Transverse colon (tissue), 4 donors: ENCODE measurements around the gene GASK1A. TPM values are rescaled to one million over a fixed set of nuclear protein-coding genes. Genes with fewer than 3 reads are reported as not detected.

ENCODE experiments used
- DNase-seq: peaks from one replicate; pipeline ENCODE4 v3.0.0-alpha.2; 2019
- H3K27ac ChIP-seq, 4 donors: fragments of 200-600 bp; sonication (generic); 2 replicates each; pipeline ENCODE4 v1.5.1; 2016 to 2018; ENCODE audit warnings: inconsistent platforms in 4 of 4
- H3K27me3 ChIP-seq: fragments of 200-600 bp; sonication (generic); 2 replicates; pipeline ENCODE4 v1.5.1; 2017; ENCODE audit warnings: inconsistent platforms
- H3K36me3 ChIP-seq, 4 donors: fragments of 200-600 bp; sonication (generic); 2 replicates each; pipeline ENCODE4 v1.5.1; 2017 to 2019; ENCODE audit warnings: inconsistent platforms in 4 of 4
- H3K4me1 ChIP-seq, 4 donors: fragments of 200-600 bp; sonication (generic); 2 replicates each; pipeline ENCODE4 v1.5.1; 2017 to 2020; ENCODE audit warnings: inconsistent platforms in 4 of 4
- H3K4me3 ChIP-seq, 4 donors: fragments of 200-600 bp; sonication (generic); 1 replicate in 1 of 4; 2 replicates in 3 of 4; pipeline versions ENCODE4 v1.5.1 to v1.6.1; 2017 to 2019; ENCODE audit warnings: inconsistent platforms in 4 of 4
- H3K9me3 ChIP-seq, 2 donors: fragments of 200-600 bp; sonication (generic); 2 replicates each; pipeline ENCODE4 v1.5.1; 2017 to 2019; ENCODE audit warnings: inconsistent platforms in 2 of 2
- CTCF ChIP-seq, 5 experiments: fragments of 200-600 bp in 3 of 5; fragments of 450-650 bp in 2 of 5; sonication (generic) in 3 of 5; IDR thresholded peaks; 1 replicate in 2 of 5; 2 replicates in 3 of 5; pipeline ENCODE4 v1.5.1; 2016 to 2017; ENCODE audit warnings: antibody characterized with exemption in 5 of 5, inconsistent platforms in 3 of 5, mild to moderate bottlenecking in 2 of 5, moderate library complexity in 1 of 5
- EP300 ChIP-seq: sonication (generic); formaldehyde crosslinking; IDR thresholded peaks from one replicate; pipeline ENCODE4 v1.6.1; 2017; ENCODE audit warnings: antibody characterized with exemption, low read depth
- POLR2A ChIP-seq: fragments of 450-650 bp; IDR thresholded peaks from one replicate; pipeline ENCODE4 v1.6.1; 2016; ENCODE audit warnings: antibody characterized with exemption, mild to moderate bottlenecking, moderate library complexity
- POLR2AphosphoS5 ChIP-seq, 3 donors: sonication (generic); formaldehyde crosslinking; IDR thresholded peaks; one replicate each; pipeline ENCODE4 v1.6.1; 2016; ENCODE audit warnings: antibody characterized with exemption in 3 of 3
- WGBS, 2 donors: methylation state at CpG; one replicate each; pipeline ENCODE4 v1.1.5; 2018; ENCODE audit warnings: low coverage in 1 of 2; 5-methylcytosine and 5-hydroxymethylcytosine counted together
- in situ Hi-C, 4 donors: fragments of 200-750 bp; cut with MboI; loops; one replicate each; pipeline versions ENCODE4 v1.15.0 to v1.15.1; 2017; ENCODE audit warnings: low sequenced_read_pairs in 3 of 4, low pct_ligation_motif_present in 1 of 4, low pct_unique_long_range_greater_than_20kb in 1 of 4
- intact Hi-C: fragments of 100-400 bp; cut with DNase I; formaldehyde crosslinking; loops from one replicate; pipeline ENCODE4 v1.15.1; 2023; ENCODE audit warnings: low total_unique reads
- total RNA-seq, 4 donors: library from RNA; depleted of rRNA; stranded (reverse); fragments of >200 nt; gene quantifications; one replicate each; pipeline ENCODE4 v1.1.0, GENCODE V29; 2016

The GASK1A gene
- total RNA-seq, 4 donors from 2014 or later: 0.75 to 5.9 (median 3.6) TPM

GRCh38 chr3:43073116-43073835 lies 94.2 kb downstream of the GASK1A start:
- Histone ChIP-seq H3K36me3 (no peaks in the 10 kb centered on the region), H3K4me1 (no peaks in the 10 kb centered on the region), H3K27me3 (no peaks in the 10 kb centered on the region), H3K27ac (no peak overlapping the region), H3K4me3 (no peak overlapping the region), H3K9me3 (no peaks in the 10 kb centered on the region)
- intact Hi-C loops: no loop called here
- WGBS, 2 donors: 91% methylated on average over 7 of the region's 7 CpGs; no CpG with 5 or more reads in 1 of the 2 donors
- in situ Hi-C loops: no loop called here
- TF ChIP-seq CTCF (IDR thresholded peaks at IDR 0.05) (no peak), POLR2AphosphoS5 (IDR thresholded peaks at IDR 0.05) (no peak), EP300 (no peak), POLR2A (no peak)
- no peak for DNase-seq

GRCh38 chr3:43073836-43074220 lies 94.7 kb downstream of the GASK1A start:
- WGBS, 2 donors: 80 to 86% methylated on average over 1 to 5 of the region's 5 CpGs
- H3K4me3 ChIP-seq: no peak overlapping the region

GRCh38 chr3:43074482-43074881 lies 95.4 kb downstream of the GASK1A start:
- Histone ChIP-seq H3K4me3 (no peak overlapping the region), H3K36me3 (no peaks in the 10 kb centered on the region), H3K27me3 (no peaks in the 10 kb centered on the region), H3K27ac (no peak overlapping the region), H3K4me1 (no peaks in the 10 kb centered on the region), H3K9me3 (no peaks in the 10 kb centered on the region)
- TF ChIP-seq CTCF (IDR thresholded peaks at IDR 0.05): no peak
- TF ChIP-seq POLR2AphosphoS5 (IDR thresholded peaks at IDR 0.05): no peak
- TF ChIP-seq EP300: no peak
- no peak for TF ChIP-seq POLR2A
- WGBS, 2 donors: 45 to 62% methylated on average over 4 of the region's 4 CpGs
- DNase-seq: no peak
- in situ Hi-C loops: no loop called here
- intact Hi-C loops: no loop called here

More at GRCh38 chr3:43073836-43074220, 94.7 kb downstream of the GASK1A start:
- Histone ChIP-seq H3K9me3 (no peaks in the 10 kb centered on the region), H3K4me1 (no peaks in the 10 kb centered on the region), H3K36me3 (no peaks in the 10 kb centered on the region), H3K27ac (no peak overlapping the region), H3K27me3 (no peaks in the 10 kb centered on the region)
- DNase-seq: no peak
- intact Hi-C loops: no loop called here
- TF ChIP-seq CTCF (IDR thresholded peaks at IDR 0.05): no peak
- no peak for TF ChIP-seq POLR2A
- no peak for TF ChIP-seq EP300
- TF ChIP-seq POLR2AphosphoS5 (IDR thresholded peaks at IDR 0.05): no peak
- in situ Hi-C loops: no loop called here

- in situ Hi-C loops: no loop called here
- DNase-seq: no peak
- no peaks in the 10 kb centered on the region for H3K9me3 ChIP-seq
- no peaks in the 10 kb centered on the region for H3K4me1 ChIP-seq
- no peak overlapping the region for H3K4me3 ChIP-seq
- H3K36me3 ChIP-seq: no peaks in the 10 kb centered on the region
- 87 to 100% methylated on average over 4 to 5 of the region's 5 CpGs for WGBS, 2 donors
- TF ChIP-seq POLR2A (no peak), POLR2AphosphoS5 (IDR thresholded peaks at IDR 0.05) (no peak), CTCF (IDR thresholded peaks at IDR 0.05) (no peak), EP300 (no peak)
- intact Hi-C loops: no loop called here
- no peak overlapping the region for H3K27ac ChIP-seq
- no peaks in the 10 kb centered on the region for H3K27me3 ChIP-seq
Measured at GRCh38 chr3:43074901-43075689, 96.0 kb downstream of the GASK1A start.
